ENCODE results near the gene CRMP1. TPM values are rescaled to one million over a fixed set of nuclear protein-coding genes. Genes with fewer than 3 reads are reported as not detected.

CRMP1 gene
- polyA plus RNA-seq (ENCODE audit: insufficient read length in 4 of 4): 10 to 100 TPM; 41.4 to 54.5 (median 51.1) TPM

- DNase-seq (ENCODE audit: low read depth in 4 of 4, low spot score in 3 of 4): no peak
These were observed at the start of gene CRMP1 for GRCh38 chr4:5893004-5893580. Gene CRMP1, minus strand, starts transcription at chr4:5893086. Its CDS starts 117 bp downstream, at chr4:5892969.

GRCh38 chr4:5941601-5942000 lies 48.7 kb upstream of the CRMP1 start:
- DNase-seq (ENCODE audit: low read depth in 4 of 4, low spot score in 3 of 4): no peak

- no peak for DNase-seq (ENCODE audit: low read depth in 4 of 4, low spot score in 3 of 4)
These were observed 47.8 kb upstream of the CRMP1 start for GRCh38 chr4:5940470-5941203.

- DNase-seq (ENCODE audit: low read depth in 4 of 4, low spot score in 3 of 4): no peak
These were observed 41.3 kb upstream of the CRMP1 start for GRCh38 chr4:5933996-5934831.

- no peak for DNase-seq (ENCODE audit: low read depth in 4 of 4, low spot score in 3 of 4)
These were observed 40.2 kb upstream of the CRMP1 start for GRCh38 chr4:5933116-5933515.

DNA sequence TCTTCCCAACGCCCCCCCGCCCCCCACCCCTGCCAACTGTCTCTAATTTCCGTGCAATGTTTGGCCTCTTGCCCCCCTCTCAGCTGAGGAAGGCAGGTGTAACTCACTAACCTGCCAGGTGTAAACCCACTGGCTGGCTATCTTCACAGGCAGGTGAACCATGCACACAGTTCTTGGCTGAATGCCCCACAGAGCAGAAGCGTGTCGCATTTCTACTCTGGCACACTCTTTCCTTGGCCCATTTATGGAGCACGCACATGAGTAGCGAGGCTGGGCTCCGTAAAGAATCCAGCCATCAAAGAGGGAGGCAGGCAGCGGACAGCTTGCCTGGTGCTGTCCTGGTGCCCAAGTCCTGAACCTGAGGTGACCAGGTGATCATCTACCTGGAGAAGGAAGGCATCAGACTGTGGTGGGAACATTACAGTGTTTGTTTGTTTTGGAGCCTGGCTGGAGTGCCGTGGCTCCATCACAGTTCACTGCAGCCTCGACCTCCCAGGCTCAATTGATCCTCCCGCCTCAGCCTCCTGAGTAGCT lies 39.2 kb upstream of the CRMP1 start:
- no peak for DNase-seq (ENCODE audit: low read depth in 4 of 4, low spot score in 3 of 4)

- DNase-seq (ENCODE audit: low read depth in 4 of 4, low spot score in 3 of 4): no peak
These were observed 38.6 kb upstream of the CRMP1 start for GRCh38 chr4:5931526-5931925.

- DNase-seq (ENCODE audit: low read depth in 4 of 4, low spot score in 3 of 4): no peak
These were observed 38.0 kb upstream of the CRMP1 start for GRCh38 chr4:5930876-5931275.

- no peak for DNase-seq (ENCODE audit: low read depth in 4 of 4, low spot score in 3 of 4)
These were observed 37.6 kb upstream of the CRMP1 start for GRCh38 chr4:5930456-5930855.

- no peak for DNase-seq (ENCODE audit: low read depth in 4 of 4, low spot score in 3 of 4)
These were observed 36.0 kb upstream of the CRMP1 start for GRCh38 chr4:5928844-5929420.

- DNase-seq (ENCODE audit: low read depth in 4 of 4, low spot score in 3 of 4): no peak
These were observed 35.4 kb upstream of the CRMP1 start for GRCh38 chr4:5928274-5928673.

- DNase-seq (ENCODE audit: low read depth in 4 of 4, low spot score in 3 of 4): no peak
These were observed 34.9 kb upstream of the CRMP1 start for GRCh38 chr4:5927747-5928146.

DNA sequence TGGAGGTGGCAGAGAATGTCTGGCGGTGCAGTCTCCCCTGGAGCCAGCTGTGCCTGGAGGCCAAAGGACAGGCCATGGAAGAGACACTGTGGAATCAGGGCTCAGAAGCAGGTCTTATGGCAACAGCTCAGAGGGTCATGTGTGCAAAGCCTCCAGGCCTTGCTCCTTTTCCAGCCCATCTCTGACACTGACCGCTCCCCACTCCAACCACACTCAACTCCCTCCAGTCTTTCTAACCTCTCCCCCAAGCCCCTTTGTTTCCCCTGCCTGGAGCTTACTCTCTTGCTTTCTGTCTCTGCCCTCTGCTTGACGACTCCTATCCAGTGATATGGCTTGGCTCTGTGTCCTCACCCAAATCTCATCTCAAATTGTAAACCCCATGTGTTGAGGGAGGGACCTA lies 34.2 kb upstream of the CRMP1 start:
- DNase-seq (ENCODE audit: low read depth in 4 of 4, low spot score in 3 of 4): no peak

- DNase-seq (ENCODE audit: low read depth in 4 of 4, low spot score in 3 of 4): no peak
These were observed 33.7 kb upstream of the CRMP1 start for GRCh38 chr4:5926598-5926997.

DNA sequence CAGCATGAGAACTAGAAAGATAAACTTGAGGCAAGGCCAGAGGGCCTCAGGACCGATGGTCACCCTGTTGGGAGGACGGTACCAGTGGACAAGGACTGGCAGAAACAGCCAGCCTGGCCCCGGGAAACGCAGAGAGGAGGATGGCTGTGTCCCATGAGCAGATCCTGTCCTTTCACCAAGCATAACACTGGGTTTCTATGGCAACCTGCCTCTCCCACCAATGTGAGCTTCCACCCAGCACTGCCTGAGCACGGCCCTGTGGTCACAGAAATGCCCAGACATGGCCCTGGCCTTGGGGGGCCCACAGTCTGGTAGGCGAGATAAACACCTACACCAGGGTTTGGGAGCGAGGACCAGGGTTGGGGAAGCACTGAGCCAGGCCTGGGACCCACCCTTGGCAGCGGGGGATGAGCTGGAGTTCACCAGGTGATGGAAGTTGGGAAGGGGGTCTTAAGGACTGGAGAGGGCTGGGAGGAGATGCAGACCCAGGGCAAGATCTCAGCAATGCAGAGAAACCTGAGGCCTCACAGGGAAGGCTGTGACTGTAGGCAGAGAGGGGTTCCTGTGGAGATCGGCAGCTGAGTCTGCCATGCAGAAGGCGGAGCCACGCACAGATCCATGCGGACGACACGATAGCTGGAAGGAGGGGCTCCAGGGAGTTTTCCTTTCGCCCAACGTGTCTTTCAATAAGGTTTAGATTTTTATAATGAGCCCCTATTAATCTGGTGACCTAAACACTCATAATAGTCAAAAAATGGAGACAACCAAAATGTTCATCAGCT lies 32.7 kb upstream of the CRMP1 start:
- no peak for DNase-seq (ENCODE audit: low read depth in 4 of 4, low spot score in 3 of 4)

DNA sequence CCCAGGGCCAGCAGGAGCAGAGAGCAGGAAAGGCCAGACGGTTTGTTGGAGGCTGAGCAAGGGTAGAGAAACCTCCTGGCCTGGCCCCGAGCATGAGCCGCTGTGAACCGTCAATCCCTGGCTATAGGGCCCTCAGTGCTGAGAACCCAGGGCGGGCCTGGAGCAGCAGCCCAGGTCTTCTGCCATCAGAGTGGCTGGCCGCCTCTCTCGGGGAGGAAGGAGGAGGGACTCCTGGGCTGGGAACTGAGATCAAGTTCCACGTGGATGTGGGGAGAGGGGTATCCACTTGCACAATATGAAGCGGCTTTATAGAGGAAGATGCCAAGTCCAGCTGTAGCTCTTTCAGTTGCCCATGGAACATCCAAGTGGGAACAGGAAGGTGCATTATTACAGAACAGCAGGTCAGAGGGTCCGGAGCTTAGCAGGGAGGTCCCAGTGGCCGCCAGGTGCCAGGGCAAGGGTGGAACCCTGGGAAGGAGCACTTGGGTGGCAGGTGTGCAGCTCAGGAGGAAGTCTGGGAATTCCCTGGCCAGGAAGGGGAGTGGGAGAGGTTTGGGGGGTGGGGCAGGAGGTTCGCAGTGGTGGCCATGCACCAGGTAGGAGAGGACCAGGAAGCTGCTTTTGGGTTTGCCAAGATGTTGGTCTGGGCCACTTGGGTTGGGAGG lies 31.7 kb upstream of the CRMP1 start:
- DNase-seq (ENCODE audit: low read depth in 4 of 4, low spot score in 3 of 4): no peak

- DNase-seq (ENCODE audit: low read depth in 4 of 4, low spot score in 3 of 4): no peak
These were observed 30.5 kb upstream of the CRMP1 start for GRCh38 chr4:5923376-5923775.

DNA sequence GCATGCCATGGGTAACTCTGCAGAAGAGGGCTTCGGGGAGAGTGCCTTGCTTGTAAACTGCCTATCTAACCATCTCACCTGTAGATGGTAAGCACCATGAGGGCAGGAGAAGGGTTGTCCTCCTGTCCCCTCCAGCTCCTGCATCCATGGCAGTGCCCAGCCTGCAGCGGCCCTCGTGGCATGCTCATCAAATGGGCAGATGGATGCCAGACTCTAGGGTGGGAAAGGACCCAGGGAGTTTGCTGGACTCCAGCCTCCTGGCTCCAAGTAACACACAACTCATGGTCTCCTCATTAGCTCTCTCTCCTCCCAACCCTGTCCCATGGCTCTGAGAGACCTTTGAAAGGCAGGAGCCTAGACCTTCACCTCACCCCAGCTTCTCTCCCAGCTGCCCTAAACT lies 29.7 kb upstream of the CRMP1 start:
- DNase-seq (ENCODE audit: low read depth in 4 of 4, low spot score in 3 of 4): no peak

- DNase-seq (ENCODE audit: low read depth in 4 of 4, low spot score in 3 of 4): no peak
These were observed 29.1 kb upstream of the CRMP1 start for GRCh38 chr4:5921981-5922380.

All from right renal pelvis (tissue), 4 donors.